DMS 273 (cell line): ENCODE data around the gene NRXN3.
A peak's percentile ranks its signal among the peaks of the same experiment; 100 is the strongest.

Experiments
- DNase-seq: peaks from one replicate; lab custom pipeline; 2025; ENCODE audit not compliant: unreplicated experiment; lab: John Stamatoyannopoulos, UW

NRXN3 gene

DNA sequence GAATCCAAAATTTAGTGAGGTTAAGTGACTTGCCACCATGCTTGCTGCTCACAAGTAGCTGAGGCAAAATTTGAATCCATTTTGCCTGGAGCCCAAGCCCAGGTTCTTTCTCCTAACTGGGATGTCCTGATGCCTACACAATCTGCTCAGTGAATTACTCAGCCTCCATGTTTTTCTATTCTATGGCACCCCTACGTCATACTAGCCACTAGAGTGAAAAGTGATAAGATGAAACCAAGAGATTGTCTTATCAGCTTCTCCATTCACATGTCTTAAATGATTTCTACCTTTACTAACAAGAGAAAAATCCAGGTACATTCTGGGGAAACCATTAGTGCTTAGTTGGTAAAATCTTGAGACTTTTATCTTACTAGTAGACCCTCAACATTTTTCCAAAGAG is 1321.0 kb downstream of the NRXN3 start:
- DNase-seq, result no peak

- no peak for DNase-seq
Observed at GRCh38 chr14:79493081-79493645, 1323.0 kb downstream of the NRXN3 start.

GRCh38 chr14:79496701-79497100 is 1326.5 kb downstream of the NRXN3 start:
- DNase-seq, result no peak

DNA sequence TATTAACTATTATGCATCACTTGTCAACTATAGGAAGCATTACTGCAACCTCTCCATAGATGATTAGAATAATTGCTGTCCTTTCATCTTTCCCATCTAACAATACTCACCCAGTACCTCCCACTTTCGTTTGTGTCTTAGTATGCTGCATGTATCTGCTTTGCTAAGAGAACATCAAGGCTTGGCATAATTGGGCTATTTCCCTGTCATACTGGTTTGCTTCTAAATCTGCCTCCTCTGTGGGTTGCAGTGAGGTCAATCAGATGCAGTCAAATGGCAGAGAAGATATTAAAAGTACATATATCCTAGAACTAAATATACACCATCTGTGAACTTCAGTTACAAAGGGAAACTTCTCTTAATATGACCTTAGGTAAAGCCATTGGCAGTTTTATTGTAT is 1330.3 kb downstream of the NRXN3 start:
- DNase-seq, result no peak

DNA sequence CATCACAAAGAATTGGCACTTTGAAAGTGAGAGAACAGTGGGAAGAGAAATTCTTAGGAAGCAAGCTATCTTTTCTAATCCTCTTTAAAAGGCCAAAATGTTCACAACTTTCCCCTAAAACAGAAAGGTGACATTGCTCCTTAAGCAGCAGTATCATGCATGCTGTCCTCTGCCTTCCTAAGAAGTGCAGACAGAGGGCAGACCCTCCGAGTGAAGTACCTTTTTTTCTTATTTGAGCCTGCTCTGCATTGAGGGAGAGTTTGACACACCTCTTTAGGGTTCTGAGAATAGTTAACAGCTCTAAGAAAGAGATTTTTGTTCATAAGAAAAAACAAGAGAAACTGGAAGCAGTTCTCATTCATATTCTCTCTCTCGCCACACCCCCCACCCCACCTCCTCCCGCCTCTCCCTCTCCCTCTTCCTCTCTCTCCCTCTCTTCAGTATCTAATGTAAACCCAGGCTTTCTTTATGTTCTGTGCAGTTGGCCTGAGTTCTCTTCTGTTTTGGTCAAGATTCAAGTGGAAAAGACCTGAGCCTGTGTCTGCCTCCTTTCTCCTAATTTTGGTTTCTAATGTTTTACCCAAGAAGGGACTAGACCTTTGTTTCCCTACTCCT is 1332.1 kb downstream of the NRXN3 start:
- no peak for DNase-seq

- no peak for DNase-seq
Observed at GRCh38 chr14:79502751-79503148, 1332.6 kb downstream of the NRXN3 start.

GRCh38 chr14:79510659-79511058 is 1340.5 kb downstream of the NRXN3 start:
- DNase-seq, result peak; percentile 80

DNA sequence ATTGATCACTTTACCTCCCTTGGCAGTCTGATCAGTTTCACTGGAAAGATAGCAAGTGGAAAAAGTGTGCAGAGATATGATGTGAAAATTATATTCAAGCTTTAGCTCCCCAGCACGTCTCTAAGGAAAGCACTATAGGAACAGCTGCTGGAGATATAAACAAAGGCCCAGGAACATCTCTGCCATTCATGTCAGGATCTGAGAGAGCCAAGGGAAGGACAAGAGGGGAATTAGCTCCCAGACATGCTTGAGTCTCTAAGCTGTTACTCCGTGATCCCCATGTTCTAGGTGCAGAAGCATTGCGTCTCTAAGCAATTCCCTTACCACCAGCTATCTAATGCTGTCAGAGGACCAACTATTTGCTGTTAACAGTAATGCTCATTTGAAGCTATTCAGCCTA is 1341.0 kb downstream of the NRXN3 start:
- DNase-seq, result peak; percentile 19

DNA sequence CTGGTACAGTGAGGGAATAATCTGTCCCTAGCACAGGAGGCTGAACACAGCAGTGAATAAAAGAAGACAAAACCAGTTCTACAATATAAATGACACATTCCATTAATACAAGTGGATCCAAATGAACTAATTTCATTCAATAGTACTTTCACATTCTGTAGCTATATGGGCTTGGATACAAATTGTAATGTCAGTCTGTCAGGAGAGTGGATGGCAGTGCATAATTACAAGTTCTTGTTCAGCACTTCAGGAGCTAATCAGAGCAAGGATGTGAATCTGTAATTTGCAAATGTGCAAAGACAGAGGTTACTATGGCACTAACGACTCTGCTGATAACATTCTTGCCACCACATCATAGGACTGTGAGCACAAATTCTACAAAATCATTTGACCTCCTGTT is 1343.3 kb downstream of the NRXN3 start:
- DNase-seq, result no peak

DNA sequence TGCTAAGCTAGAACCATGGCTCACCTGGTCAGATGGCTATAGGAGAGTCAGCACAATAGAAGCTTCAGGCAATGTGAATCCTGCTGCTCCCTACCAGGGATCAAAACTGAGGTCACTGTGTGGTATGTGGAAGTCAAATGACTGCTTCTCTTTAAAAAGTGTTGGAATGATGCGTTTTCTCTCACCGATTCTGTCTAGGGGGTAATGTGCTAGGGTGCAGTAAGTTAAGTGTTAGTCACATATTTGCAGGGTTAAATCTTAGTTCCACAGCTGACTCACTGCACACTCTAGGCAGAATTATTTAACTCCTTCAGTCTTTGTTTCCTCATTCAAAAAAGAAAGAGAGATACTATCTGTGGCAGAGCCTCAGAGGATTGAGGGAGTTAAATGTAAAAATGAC is 1344.5 kb downstream of the NRXN3 start:
- no peak for DNase-seq

GRCh38 chr14:79515158-79515557 is 1345.0 kb downstream of the NRXN3 start:
- no peak for DNase-seq

DNA sequence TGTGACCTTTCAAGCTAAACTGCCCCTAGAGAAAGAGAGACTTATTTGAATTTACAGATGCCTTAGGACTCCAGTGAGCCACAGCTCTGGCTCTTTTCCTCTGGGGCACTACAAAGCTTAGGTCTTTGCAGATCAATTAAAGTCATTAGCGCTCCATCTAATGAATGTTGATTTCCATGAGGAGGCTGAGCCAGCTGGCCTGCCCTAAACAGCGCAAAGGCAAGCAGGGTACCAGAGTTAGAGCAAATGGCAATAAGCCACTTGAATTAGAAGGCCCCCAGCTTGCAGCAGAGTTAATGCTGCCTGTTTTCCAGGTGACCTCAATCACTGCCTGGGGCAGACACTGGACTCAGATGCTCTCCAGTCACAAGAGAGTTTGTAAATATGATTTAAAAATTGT is 1345.8 kb downstream of the NRXN3 start:
- DNase-seq, result peak; percentile 36

DNA sequence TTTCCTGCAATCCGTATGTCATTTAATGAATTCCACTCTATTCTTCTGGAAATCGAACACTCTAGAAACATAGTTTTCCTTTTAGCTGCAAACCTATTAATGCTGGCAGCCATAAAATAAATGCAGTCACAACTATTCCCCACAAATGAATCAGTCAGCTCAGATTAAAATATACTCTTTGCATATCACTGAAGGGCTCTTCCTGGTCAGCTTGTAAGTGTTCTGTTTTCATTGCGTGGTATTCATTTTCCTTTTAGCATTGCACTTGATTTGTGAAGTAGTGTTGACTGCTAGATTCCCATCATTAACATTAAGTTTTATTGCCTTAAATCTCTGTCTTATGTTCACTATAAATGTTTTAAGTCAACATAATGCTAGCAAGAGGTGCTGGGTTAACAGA is 1355.2 kb downstream of the NRXN3 start:
- no peak for DNase-seq

DNA sequence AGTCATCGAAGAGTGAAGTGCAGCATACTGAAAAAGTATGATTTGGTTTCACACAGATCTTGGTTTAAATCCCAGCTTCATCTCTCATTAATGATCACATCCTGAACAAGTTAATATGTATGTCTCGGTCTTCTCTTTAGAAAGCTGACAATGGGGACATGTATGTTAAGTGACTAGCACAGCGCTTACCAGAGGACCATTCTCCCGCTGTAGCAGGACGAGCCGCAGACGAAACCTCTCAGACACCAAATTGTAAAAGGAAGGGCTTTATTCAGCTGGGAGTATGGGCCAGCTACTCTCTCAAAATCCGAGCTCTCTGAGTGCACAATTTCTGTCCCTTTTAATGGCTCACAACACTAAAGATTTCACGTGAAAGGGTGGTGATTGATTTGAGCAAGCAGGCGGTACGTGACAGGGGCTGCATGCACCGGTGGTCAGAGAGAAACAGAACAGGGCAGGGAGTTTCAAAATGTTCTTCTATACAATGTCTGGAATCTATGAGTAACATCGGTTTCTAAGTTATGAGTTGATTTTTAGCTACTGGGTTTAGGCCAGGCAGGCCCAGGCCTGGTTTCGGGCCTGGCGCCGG is 1358.7 kb downstream of the NRXN3 start:
- DNase-seq, result no peak

GRCh38 chr14:79530555-79530954 is 1360.4 kb downstream of the NRXN3 start:
- no peak for DNase-seq

GRCh38 chr14:79534703-79535353 is 1364.7 kb downstream of the NRXN3 start:
- no peak for DNase-seq

GRCh38 chr14:79540394-79540793 is 1370.2 kb downstream of the NRXN3 start:
- DNase-seq, result no peak

- no peak for DNase-seq
Observed at GRCh38 chr14:79542121-79542520, 1371.9 kb downstream of the NRXN3 start.

- no peak for DNase-seq
Observed at GRCh38 chr14:79543348-79543747, 1373.2 kb downstream of the NRXN3 start.

- peak; percentile 44 for DNase-seq
Observed at GRCh38 chr14:79543967-79544697, 1374.0 kb downstream of the NRXN3 start.

DNA sequence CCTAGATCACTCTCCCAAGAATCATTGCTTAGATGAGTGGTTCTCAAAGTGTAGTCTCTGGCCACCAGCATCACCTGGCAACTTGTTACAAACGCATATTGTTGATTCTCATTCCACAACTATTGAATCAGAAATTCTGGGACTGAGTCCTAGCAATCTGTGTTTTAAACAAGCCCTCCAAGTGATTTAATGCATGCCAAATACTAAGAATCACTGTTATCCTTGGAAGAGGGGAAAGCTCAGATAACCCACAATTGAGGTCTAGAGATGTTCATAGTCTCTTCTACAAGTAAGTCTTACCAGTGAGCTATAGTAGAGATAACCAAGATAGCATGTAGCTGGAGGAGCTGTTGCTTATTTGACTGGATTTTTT is 1374.5 kb downstream of the NRXN3 start:
- no peak for DNase-seq

GRCh38 chr14:79548836-79549235 is 1378.7 kb downstream of the NRXN3 start:
- DNase-seq, result no peak
